ENCODE measurements around the gene OR5D16. TPM values are rescaled to one million over a fixed set of nuclear protein-coding genes. Genes with fewer than 3 reads are reported as not detected.
"Not testable (repeated sequence)": the region's sequence is repeated elsewhere in the genome, so short reads cannot be mapped to it uniquely, and the experiment has no call there.

Gene OR5D16
- total RNA-seq, 1 donor from 2014 or later = not detected

- H3K36me3 Mint-ChIP-seq = no peaks in the 10 kb centered on the region
- no peak overlapping the region for H3K27ac Mint-ChIP-seq
- peaks cover 68% of the 10 kb centered on the region for H3K9me3 Mint-ChIP-seq
Measured at GRCh38 chr11:55854704-55855103, 16.2 kb downstream of the OR5D16 start.

GRCh38 chr11:55867354-55867753 is 28.8 kb downstream of the OR5D16 start:
- H3K4me3 Mint-ChIP-seq; H3K4me1 Mint-ChIP-seq; DNase-seq (ENCODE audit: low spot score in 2 of 2, unreplicated experiment in 2 of 2); H3K27me3 Mint-ChIP-seq (ENCODE audit: low read depth); H3K36me3 Mint-ChIP-seq; H3K27ac Mint-ChIP-seq: not testable (repeated sequence)
- H3K9me3 Mint-ChIP-seq = peaks cover 40% of the 10 kb centered on the region

More at GRCh38 chr11:55854704-55855103, 16.2 kb downstream of the OR5D16 start:
- Mint-ChIP-seq H3K4me3 (no peak overlapping the region), H3K27me3 (ENCODE audit: low read depth) (no peaks in the 10 kb centered on the region), H3K4me1 (no peaks in the 10 kb centered on the region)
- TF ChIP-seq, protein P1, sequence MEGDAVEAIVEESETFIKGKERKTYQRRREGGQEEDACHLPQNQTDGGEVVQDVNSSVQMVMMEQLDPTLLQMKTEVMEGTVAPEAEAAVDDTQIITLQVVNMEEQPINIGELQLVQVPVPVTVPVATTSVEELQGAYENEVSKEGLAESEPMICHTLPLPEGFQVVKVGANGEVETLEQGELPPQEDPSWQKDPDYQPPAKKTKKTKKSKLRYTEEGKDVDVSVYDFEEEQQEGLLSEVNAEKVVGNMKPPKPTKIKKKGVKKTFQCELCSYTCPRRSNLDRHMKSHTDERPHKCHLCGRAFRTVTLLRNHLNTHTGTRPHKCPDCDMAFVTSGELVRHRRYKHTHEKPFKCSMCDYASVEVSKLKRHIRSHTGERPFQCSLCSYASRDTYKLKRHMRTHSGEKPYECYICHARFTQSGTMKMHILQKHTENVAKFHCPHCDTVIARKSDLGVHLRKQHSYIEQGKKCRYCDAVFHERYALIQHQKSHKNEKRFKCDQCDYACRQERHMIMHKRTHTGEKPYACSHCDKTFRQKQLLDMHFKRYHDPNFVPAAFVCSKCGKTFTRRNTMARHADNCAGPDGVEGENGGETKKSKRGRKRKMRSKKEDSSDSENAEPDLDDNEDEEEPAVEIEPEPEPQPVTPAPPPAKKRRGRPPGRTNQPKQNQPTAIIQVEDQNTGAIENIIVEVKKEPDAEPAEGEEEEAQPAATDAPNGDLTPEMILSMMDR (IDR thresholded peaks at IDR 0.05; ENCODE audit: unreplicated experiment) = no peak
- no peak for DNase-seq (ENCODE audit: low spot score in 2 of 2, unreplicated experiment in 2 of 2)

DNA sequence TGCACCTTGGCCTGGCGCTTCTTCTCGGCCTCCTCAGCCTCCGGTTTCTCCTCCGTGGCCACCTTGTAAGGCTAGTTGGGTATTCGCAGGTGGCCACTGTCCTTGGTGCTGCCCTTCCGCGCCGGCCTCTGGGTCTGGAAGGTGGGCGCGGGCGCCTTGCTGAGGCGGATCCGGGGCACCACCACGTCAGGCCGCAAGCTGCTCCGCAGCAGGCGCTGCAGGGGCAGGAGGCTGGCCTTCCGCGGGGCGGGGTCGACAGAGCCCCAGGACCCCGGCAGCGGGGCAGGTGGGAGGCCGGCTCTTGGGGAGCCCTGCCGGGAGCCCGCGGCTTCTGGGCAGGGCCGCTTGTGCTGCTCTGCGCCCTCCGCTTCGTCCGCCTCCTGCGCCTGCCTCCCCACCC is 34.2 kb downstream of the OR5D16 start:
- H3K4me3 Mint-ChIP-seq; H3K36me3 Mint-ChIP-seq; H3K27me3 Mint-ChIP-seq (ENCODE audit: low read depth); DNase-seq (ENCODE audit: low spot score in 2 of 2, unreplicated experiment in 2 of 2); H3K27ac Mint-ChIP-seq; H3K4me1 Mint-ChIP-seq: not testable (repeated sequence)
- peaks cover 21% of the 10 kb centered on the region for H3K9me3 Mint-ChIP-seq

- H3K36me3 Mint-ChIP-seq; H3K27me3 Mint-ChIP-seq (ENCODE audit: low read depth): not testable (repeated sequence)
Measured at GRCh38 chr11:55873146-55873545, 34.6 kb downstream of the OR5D16 start.

GRCh38 chr11:55882997-55883396 is 44.4 kb downstream of the OR5D16 start, which contains the start of gene TRIM51:
Gene TRIM51, plus strand, starts transcription at chr11:55883297. Its CDS starts 2,132 bp downstream, at chr11:55885429.
- H3K4me1 Mint-ChIP-seq = not testable (repeated sequence)

More at GRCh38 chr11:55873146-55873545, 34.6 kb downstream of the OR5D16 start:
- H3K4me3 Mint-ChIP-seq; DNase-seq (ENCODE audit: low spot score in 2 of 2, unreplicated experiment in 2 of 2); H3K4me1 Mint-ChIP-seq; H3K27ac Mint-ChIP-seq: not testable (repeated sequence)
- H3K9me3 Mint-ChIP-seq = peaks cover 26% of the 10 kb centered on the region

DNA sequence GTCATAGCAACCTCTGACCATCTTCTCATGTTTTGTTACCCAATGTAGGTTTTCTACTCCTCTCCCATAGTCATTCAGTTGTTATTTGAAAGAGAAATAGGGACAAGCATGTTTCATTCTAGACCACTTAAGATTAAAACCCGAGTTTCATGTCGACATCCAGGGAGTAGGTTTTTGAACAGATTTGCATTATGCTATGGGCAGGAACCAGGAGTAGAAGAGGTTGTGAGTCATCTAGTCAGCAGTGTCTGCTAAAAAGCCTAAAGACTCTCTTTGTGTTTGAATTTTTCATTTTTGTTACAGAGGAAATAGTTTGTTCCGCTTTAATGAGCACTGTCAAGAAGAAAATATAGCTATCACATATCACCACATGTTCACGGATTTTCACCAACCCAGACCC is 46.4 kb downstream of the OR5D16 start:
- H3K4me1 Mint-ChIP-seq; DNase-seq (ENCODE audit: low spot score in 2 of 2, unreplicated experiment in 2 of 2); H3K4me3 Mint-ChIP-seq; H3K27ac Mint-ChIP-seq; H3K27me3 Mint-ChIP-seq (ENCODE audit: low read depth); H3K36me3 Mint-ChIP-seq: not testable (repeated sequence)
- H3K9me3 Mint-ChIP-seq = peaks cover 57% of the 10 kb centered on the region

More at GRCh38 chr11:55882997-55883396, 44.4 kb downstream of the OR5D16 start, which contains the start of gene TRIM51:
- H3K36me3 Mint-ChIP-seq; H3K27ac Mint-ChIP-seq; DNase-seq (ENCODE audit: low spot score in 2 of 2, unreplicated experiment in 2 of 2); H3K27me3 Mint-ChIP-seq (ENCODE audit: low read depth); H3K4me3 Mint-ChIP-seq: not testable (repeated sequence)
- peaks cover 59% of the 10 kb centered on the region for H3K9me3 Mint-ChIP-seq

- not testable (repeated sequence) for DNase-seq (ENCODE audit: low spot score in 2 of 2, unreplicated experiment in 2 of 2); H3K36me3 Mint-ChIP-seq; H3K4me1 Mint-ChIP-seq; H3K4me3 Mint-ChIP-seq; H3K27ac Mint-ChIP-seq; H3K27me3 Mint-ChIP-seq (ENCODE audit: low read depth)
- H3K9me3 Mint-ChIP-seq = peaks cover 57% of the 10 kb centered on the region
Measured at GRCh38 chr11:55885481-55885880, 46.9 kb downstream of the OR5D16 start.

Other genes starting within 250 kb of the OR5D16 start
- not detected in 3 replicates for gene OR4C11, start 231.1 kb upstream of the OR5D16 start, total RNA-seq
- not detected in 3 replicates for gene OR4P4, start 203.6 kb upstream of the OR5D16 start, total RNA-seq
- gene OR4S2, start 190.4 kb upstream of the OR5D16 start, total RNA-seq = not detected in 3 replicates
- gene OR4C6, start 176.6 kb upstream of the OR5D16 start, total RNA-seq = not detected in 3 replicates
- gene OR5D13, start 65.3 kb upstream of the OR5D16 start, total RNA-seq = not detected in 3 replicates
- not detected in 3 replicates for gene OR5D14, start 43.2 kb upstream of the OR5D16 start, total RNA-seq
- not detected in 3 replicates for gene OR5L1, start 27.4 kb upstream of the OR5D16 start, total RNA-seq
- gene OR5D18, start 19.1 kb upstream of the OR5D16 start, total RNA-seq = not detected in 3 replicates
- not detected in 3 replicates for gene OR5L2, start 11.5 kb upstream of the OR5D16 start, total RNA-seq
- not detected in 3 replicates for gene TRIM51, start 44.5 kb downstream of the OR5D16 start, total RNA-seq
- not detected in 3 replicates for gene OR5W2, start 75.8 kb downstream of the OR5D16 start, total RNA-seq
- gene OR5I1, start 97.6 kb downstream of the OR5D16 start, total RNA-seq = not detected in 3 replicates
- gene OR10AG1, start 131.2 kb downstream of the OR5D16 start, total RNA-seq = not detected in 3 replicates
- not detected in 3 replicates for gene OR5F1, start 155.9 kb downstream of the OR5D16 start, total RNA-seq
- not detected in 3 replicates for gene OR5AS1, start 188.9 kb downstream of the OR5D16 start, total RNA-seq

Data from mesothelial cell of epicardium (in vitro differentiated cells).